H1 (cell line): ENCODE data around the gene ADAMTS15. TPM values are rescaled to one million over a fixed set of nuclear protein-coding genes. Genes with fewer than 3 reads are reported as not detected.
A peak's percentile ranks its signal among the peaks of the same experiment; 100 is the strongest.

Experiments used
- ASH2L ChIP-seq: fragments of 200-600, 300-600 bp; sonication (generic); IDR thresholded peaks from one replicate; pipeline ENCODE4 v1.7.1; 2017; ENCODE audit warnings: low read length
- BRCA1 ChIP-seq: IDR thresholded peaks from 2 replicates; pipeline ENCODE4 v1.6.1; 2012; ENCODE audit warnings: low read depth, low read length, improper control_type of control experiment
- CBX5 ChIP-seq: fragments of 300-800, 300-1000 bp; sonication (generic); IDR thresholded peaks from 2 replicates; pipeline ENCODE4 v1.7.1; 2016; ENCODE audit warnings: antibody characterized with exemption, low read length, low read depth
- CEBPB ChIP-seq: IDR thresholded peaks from 2 replicates; pipeline ENCODE4 v1.6.1; 2012; ENCODE audit warnings: low read depth, low read length
- CREB1 ChIP-seq: IDR thresholded peaks from 2 replicates; pipeline ENCODE4 v1.6.1; 2012; ENCODE audit warnings: inconsistent platforms
- CTBP2 ChIP-seq: IDR thresholded peaks from 2 replicates; pipeline ENCODE4 v1.7.0; 2011; ENCODE audit warnings: borderline replicate concordance, mild to moderate bottlenecking, moderate library complexity, mixed read lengths, low read length; ENCODE audit not compliant: insufficient read depth, insufficient read length
- GABPA ChIP-seq: IDR thresholded peaks from 2 replicates; pipeline ENCODE4 v1.6.1; 2011; ENCODE audit warnings: mild to moderate bottlenecking, low read length, moderate library complexity, borderline replicate concordance; ENCODE audit not compliant: insufficient read depth
- JUN ChIP-seq: IDR thresholded peaks from 2 replicates; pipeline ENCODE4 v1.6.1; 2011; ENCODE audit warnings: low read depth, mild to moderate bottlenecking, improper control_type of control experiment, low read length
- NRF1 ChIP-seq: IDR thresholded peaks from 2 replicates; pipeline ENCODE4 v1.6.1; 2011; ENCODE audit warnings: mild to moderate bottlenecking, low read depth, low read length, improper control_type of control experiment
- POLR2AphosphoS5 ChIP-seq: IDR thresholded peaks from 2 replicates; pipeline ENCODE4 v1.6.1; 2011; ENCODE audit warnings: low read depth, low read length
- RAD21 ChIP-seq, 2 experiments: IDR thresholded peaks in 1 of 2; conservative IDR thresholded peaks in 1 of 2; 2 replicates each; pipeline ENCODE4 v1.6.1; 2011; ENCODE audit warnings: low read depth in 2 of 2, low read length in 2 of 2, improper control_type of control experiment in 1 of 2, inconsistent platforms in 1 of 2, mild to moderate bottlenecking in 1 of 2, moderate library complexity in 1 of 2
- RNF2 ChIP-seq: fragments of 200-900, 300-1000 bp; sonication (generic); IDR thresholded peaks from 2 replicates; pipeline ENCODE4 v1.7.1; 2016; ENCODE audit warnings: borderline replicate concordance, low read depth, mild to moderate bottlenecking, antibody characterized with exemption, low read length; ENCODE audit not compliant: poor library complexity, severe bottlenecking; ENCODE audit errors: missing control alignments
- RXRA ChIP-seq: IDR thresholded peaks from 2 replicates; pipeline ENCODE4 v1.6.1; 2011; ENCODE audit warnings: low read depth, mild to moderate bottlenecking, low read length, moderate library complexity; ENCODE audit not compliant: insufficient read depth
- TAF1 ChIP-seq: IDR thresholded peaks from 2 replicates; pipeline ENCODE4 v1.6.1; 2011; ENCODE audit warnings: mild to moderate bottlenecking, low read depth, low read length
- polyA plus RNA-seq, 7 experiments: library from polyadenylated mRNA; depleted of rRNA in 3 of 7; stranded (reverse) in 5 of 7; unstranded in 2 of 7; fragments of >200 nt in 5 of 7; fragments of 200-250 nt in 2 of 7; gene quantifications; 1 replicate in 5 of 7; 2 replicates in 1 of 7; 4 replicates in 1 of 7; pipeline versions ENCODE4 v1.2.1 to v1.2.3, GENCODE V29; 2011 to 2013; ENCODE audit warnings: missing spikeins in 2 of 7, mixed read lengths in 2 of 7
- total RNA-seq: library from RNA; stranded (reverse); fragmentation: NEBNext Ultra II Directional; extraction: Animal tissue kit (Norgen Biotek cat#: 25700); gene quantifications from 2 replicates; pipeline ENCODE4 v1.2.1, GENCODE V29; 2021
- TF ChIP-seq, protein P1 (sequence below): IDR thresholded peaks from 2 replicates; pipeline ENCODE4 v1.6.1; 2012; ENCODE audit warnings: inconsistent platforms

The ADAMTS15 gene
- total and polyA plus RNA-seq, 2 of the 8 experiments (the other 6 are each of a cell fraction or from before 2014, with no cell fraction given): 1.7 to 4.7 TPM

DNA sequence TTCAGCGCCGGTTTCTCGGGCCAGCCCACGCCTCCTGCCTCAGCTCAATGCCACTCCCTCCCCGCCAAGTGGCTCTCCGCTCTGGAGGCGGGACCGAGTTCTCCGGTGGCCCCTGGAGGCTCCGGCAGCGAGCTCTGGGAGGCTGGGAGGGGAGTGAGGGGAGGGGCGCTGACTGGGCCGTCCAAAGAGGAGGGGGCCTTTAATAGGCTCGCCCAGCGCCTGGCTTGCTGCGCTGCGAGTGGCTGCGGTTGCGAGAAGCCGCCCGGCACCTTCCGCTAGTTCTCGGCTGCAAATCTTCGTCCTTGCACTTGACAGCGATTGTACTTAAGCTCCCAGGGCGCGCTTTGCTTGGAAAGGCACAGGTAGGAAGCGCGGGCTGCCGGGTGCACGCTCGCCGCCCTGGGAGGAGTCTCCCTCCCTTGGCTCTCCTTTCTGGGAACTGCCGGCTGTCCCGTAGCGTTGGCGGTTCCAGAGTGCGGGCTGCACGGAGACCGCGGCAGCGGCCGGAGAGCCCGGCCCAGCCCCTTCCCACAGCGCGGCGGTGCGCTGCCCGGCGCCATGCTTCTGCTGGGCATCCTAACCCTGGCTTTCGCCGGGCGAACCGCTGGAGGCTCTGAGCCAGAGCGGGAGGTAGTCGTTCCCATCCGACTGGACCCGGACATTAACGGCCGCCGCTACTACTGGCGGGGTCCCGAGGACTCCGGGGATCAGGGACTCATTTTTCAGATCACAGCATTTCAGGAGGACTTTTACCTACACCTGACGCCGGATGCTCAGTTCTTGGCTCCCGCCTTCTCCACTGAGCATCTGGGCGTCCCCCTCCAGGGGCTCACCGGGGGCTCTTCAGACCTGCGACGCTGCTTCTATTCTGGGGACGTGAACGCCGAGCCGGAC lies at the start of gene ADAMTS15 (continued):
- no peak for TF ChIP-seq NRF1
- no peak for TF ChIP-seq BRCA1
- TF ChIP-seq RNF2: no peak
- 0 out of 2 replicates have a peak, but pooled peaks have one; percentile 30 for TF ChIP-seq POLR2AphosphoS5
- no peak for TF ChIP-seq RXRA
- TF ChIP-seq TAF1: peak; percentile 45; the same call in 1 of the 2 replicates
- TF ChIP-seq CBX5: no peak
- no peak for TF ChIP-seq CEBPB
- TF ChIP-seq ASH2L: no peak
- TF ChIP-seq RAD21 (IDR thresholded peaks at IDR 0.05 in 1 of 2, conservative IDR thresholded peaks at IDR 0.05 in 1 of 2; ENCODE audit: low read depth in 2 of 2, low read length in 2 of 2): no peak
- TF ChIP-seq JUN: no peak
- no peak for TF ChIP-seq GABPA
- no peak for TF ChIP-seq CTBP2
- TF ChIP-seq, protein P1, sequence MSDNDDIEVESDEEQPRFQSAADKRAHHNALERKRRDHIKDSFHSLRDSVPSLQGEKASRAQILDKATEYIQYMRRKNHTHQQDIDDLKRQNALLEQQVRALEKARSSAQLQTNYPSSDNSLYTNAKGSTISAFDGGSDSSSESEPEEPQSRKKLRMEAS: peak; percentile 70
- TF ChIP-seq CREB1: no peak
